Measurements from ENCODE around the gene CAPN2. TPM values are rescaled to one million over a fixed set of nuclear protein-coding genes. Genes with fewer than 3 reads are reported as not detected.

CAPN2 gene
- total RNA-seq, 2 donors from 2014 or later: 218 to 220 TPM

DNA sequence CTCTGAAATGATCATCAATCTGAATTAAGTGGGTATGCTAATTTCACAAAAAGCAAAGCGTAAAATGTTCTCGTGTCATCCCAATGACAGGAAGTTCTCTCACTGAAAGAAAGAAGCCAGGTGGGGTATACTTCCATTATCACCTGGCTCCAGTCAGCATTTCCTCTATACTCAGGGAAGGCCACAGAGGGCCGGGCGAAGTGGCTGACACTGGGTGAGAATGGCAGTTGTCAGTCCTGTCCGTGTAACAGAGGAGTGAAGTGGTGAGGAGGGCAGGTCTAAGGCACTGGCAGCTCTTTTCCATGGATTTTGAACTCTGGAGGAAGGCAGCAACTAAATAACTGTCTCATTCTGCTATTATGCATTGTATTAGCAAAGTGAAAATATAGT lies 60.4 kb downstream of the CAPN2 start:
- H3K9me3 ChIP-seq (ENCODE audit: control insufficient read depth, low read length, poor library complexity, severe bottlenecking): no peaks in the 10 kb centered on the region
- ATAC-seq (no peak), DNase-seq (no peak)
- H3K36me3 Mint-ChIP-seq (ENCODE audit: low read depth): peaks cover 14% of the 10 kb centered on the region
- H3K4me3 Mint-ChIP-seq: peak overlapping the region; percentile 5
- peak overlapping the region; percentile 82 for H3K27ac Mint-ChIP-seq
- no peaks in the 10 kb centered on the region for H3K27me3 Mint-ChIP-seq
- H3K4me1 Mint-ChIP-seq: peaks cover 31% of the 10 kb centered on the region

DNA sequence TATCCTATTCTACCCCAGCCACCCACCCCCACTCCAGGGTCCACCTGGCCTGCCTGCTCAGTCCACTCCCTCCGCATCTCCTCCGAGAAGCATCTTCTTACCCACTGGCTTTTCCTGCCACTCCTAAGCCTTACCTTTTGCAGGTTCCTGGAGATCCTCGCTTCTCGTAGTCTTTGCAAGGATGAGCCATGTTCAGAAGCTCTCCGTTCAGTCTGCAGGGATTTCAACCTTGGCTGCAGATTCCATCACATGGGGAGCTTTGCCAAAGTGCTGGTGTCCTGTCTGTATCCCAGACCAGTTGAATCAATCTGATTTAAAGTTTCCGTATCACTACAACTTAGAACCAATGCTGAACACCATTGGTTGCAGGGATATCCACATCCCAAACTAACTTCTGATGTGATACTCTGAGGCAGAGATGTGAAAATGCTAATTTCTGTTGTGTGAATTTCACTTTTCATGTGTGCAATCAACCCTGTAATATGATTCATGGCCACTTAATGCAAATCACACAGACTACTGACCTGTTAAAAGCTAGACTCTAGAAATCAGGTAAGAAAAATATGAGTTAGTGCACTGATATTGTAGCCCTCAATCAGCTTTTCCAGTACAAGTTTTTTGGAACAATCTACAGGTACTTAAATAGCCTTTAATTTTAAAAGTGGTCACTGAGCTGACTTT lies 61.9 kb downstream of the CAPN2 start:
- H3K27ac Mint-ChIP-seq: peak overlapping the region; percentile 57
- peaks cover 17% of the 10 kb centered on the region for H3K36me3 Mint-ChIP-seq (ENCODE audit: low read depth)
- H3K9me3 ChIP-seq (ENCODE audit: control insufficient read depth, low read length, poor library complexity, severe bottlenecking): no peaks in the 10 kb centered on the region
- H3K4me3 Mint-ChIP-seq: peak overlapping the region; percentile 73
- ATAC-seq (no peak), DNase-seq (no peak)
- peaks cover 31% of the 10 kb centered on the region for H3K4me1 Mint-ChIP-seq
- no peaks in the 10 kb centered on the region for H3K27me3 Mint-ChIP-seq

DNA sequence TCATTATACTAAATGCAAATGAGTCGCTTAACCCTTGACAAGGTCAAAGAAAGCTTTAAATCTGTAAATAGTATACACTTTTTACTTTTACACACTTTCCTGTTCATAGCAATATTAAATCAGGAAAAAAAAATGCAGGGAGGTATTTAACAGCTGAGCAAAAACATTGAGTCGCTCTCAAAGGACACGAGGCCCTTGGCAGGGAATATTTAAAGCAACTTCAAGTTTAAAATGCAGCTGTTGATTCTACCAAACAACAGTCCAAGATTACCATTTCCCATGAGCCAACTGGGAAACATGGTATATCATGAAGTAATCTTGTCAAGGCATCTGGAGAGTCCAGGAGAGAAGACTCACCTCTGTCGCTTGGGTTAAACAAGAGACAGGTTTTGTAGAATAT lies 62.7 kb downstream of the CAPN2 start:
- DNase-seq (no peak), ATAC-seq (no peak)
- H3K4me3 Mint-ChIP-seq: no peak overlapping the region
- H3K36me3 Mint-ChIP-seq (ENCODE audit: low read depth): peaks cover 17% of the 10 kb centered on the region
- H3K27me3 Mint-ChIP-seq: no peaks in the 10 kb centered on the region
- peak overlapping the region; percentile 57 for H3K27ac Mint-ChIP-seq
- H3K9me3 ChIP-seq (ENCODE audit: control insufficient read depth, low read length, poor library complexity, severe bottlenecking): no peaks in the 10 kb centered on the region
- H3K4me1 Mint-ChIP-seq: peaks cover 31% of the 10 kb centered on the region

DNA sequence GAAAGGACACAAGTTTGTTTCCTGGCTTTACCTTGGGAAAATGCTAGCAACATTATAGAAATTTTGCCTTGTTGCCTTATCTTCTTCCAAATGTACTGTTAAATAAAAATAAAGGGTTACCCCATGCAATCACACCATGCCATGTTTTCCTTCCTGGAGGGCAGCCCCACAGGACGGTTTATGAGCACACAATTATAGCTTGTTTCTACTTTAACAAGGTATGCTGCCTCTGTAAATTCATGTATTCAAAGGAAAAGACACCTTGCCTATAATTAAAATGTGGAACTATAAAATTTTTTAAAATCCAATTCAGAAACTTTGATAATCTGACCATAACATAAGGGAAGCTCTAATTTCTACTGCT lies 63.4 kb downstream of the CAPN2 start:
- no peak for DNase-seq
- H3K4me1 Mint-ChIP-seq: peaks cover 31% of the 10 kb centered on the region
- H3K27ac Mint-ChIP-seq: peak overlapping the region; percentile 91
- peak overlapping the region; percentile 76 for H3K4me3 Mint-ChIP-seq
- ATAC-seq: peak; percentile 4
- H3K36me3 Mint-ChIP-seq (ENCODE audit: low read depth): peaks cover 17% of the 10 kb centered on the region
- H3K27me3 Mint-ChIP-seq: no peaks in the 10 kb centered on the region
- H3K9me3 ChIP-seq (ENCODE audit: control insufficient read depth, low read length, poor library complexity, severe bottlenecking): no peaks in the 10 kb centered on the region

DNA sequence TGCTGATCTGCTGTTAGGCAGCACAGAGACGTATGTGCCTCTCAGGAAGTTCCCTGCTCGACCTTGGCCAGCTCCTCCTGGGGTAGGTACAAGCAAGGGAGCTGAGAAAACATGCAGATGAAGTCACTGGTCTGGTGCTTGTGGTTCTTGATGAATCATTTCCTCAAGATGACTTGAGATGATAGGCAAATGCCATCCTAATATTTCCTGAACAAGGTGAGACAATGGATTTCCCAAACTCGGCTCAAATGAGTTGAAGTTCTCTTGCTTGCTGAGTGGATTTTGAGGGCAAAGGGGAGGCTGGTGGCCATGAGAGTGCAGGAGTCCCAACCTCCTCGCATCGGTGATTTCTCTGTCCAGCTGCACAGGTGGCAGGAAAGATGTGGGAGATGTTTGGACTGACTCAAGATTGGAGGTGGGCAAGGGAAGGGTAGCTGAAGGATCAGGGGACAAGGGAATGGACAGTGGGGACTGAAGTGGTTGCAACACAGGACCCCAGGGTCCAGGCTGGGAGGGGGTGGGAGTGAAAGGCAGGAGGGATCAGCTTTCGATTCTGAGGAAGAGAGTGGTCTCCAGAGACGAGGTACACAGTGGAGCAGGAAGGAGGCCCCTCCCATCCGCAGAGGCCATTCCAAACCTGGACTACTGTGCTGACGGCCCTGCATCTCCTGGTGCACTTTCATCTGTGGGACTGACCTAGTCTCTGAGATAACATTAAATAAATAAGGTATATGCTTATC lies 63.9 kb downstream of the CAPN2 start:
- no peaks in the 10 kb centered on the region for H3K9me3 ChIP-seq (ENCODE audit: control insufficient read depth, low read length, poor library complexity, severe bottlenecking)
- Mint-ChIP-seq H3K27me3 (no peaks in the 10 kb centered on the region), H3K4me1 (peaks cover 30% of the 10 kb centered on the region), H3K36me3 (ENCODE audit: low read depth) (peaks cover 14% of the 10 kb centered on the region), H3K4me3 (peak overlapping the region; percentile 76), H3K27ac (peak overlapping the region; percentile 91)
- DNase-seq (peak in 1 of 3 donors; percentile 21), ATAC-seq (peak; percentile 78)

DNA sequence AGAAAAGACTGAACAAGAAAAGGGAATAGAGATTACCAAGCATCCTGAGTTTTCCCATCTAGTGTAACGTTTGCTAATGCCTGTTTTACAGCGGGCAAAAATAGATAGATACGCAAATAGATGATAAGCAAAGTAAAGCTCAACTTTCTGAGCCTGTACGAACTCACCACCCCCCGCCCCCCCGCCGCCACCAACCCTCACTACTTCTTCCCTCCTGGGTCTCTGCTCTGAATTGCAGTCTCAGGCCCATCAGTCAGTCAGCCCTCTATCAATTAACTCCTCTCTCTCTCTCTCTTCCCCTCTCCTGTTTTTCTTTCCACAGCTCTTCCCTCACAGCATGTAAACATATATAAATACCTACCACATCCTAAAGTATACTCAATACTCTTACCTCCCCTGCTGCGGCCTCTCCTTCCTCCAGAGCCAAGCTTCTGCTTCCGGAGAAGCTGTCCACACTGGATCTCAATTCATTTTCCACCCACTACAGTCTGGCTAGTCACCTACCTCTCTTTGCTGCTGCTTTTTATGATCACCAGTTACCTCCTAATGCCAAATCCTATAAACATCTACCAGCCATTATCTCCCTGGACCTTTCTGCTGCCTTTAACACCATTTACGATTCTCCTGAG lies 64.6 kb downstream of the CAPN2 start:
- no peaks in the 10 kb centered on the region for H3K27me3 Mint-ChIP-seq
- H3K9me3 ChIP-seq (ENCODE audit: control insufficient read depth, low read length, poor library complexity, severe bottlenecking): no peaks in the 10 kb centered on the region
- DNase-seq (no peak), ATAC-seq (no peak)
- peak overlapping the region; percentile 91 for H3K27ac Mint-ChIP-seq
- peaks cover 27% of the 10 kb centered on the region for H3K4me1 Mint-ChIP-seq
- H3K36me3 Mint-ChIP-seq (ENCODE audit: low read depth): peaks cover 12% of the 10 kb centered on the region
- H3K4me3 Mint-ChIP-seq: peak overlapping the region; percentile 74

DNA sequence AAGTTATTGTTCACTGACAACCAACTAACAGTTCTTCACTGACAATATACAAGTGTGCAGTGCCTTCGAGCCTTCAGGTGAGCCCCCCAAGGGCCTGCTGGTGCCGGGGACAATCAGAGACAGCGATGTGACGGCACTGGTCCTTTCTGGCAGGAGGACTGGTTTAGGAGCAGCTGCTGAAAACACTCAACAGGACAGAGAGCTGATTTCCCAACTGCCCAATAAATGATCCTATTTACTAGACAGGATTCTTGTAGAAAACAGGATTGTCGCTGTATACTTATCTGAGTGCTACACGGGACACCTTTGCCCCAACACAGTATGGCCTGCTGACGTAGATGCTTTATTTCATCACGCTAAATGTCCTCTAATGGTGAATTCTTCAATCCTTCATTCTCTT lies 68.0 kb downstream of the CAPN2 start:
- Mint-ChIP-seq H3K4me1 (peaks cover 24% of the 10 kb centered on the region), H3K27me3 (no peaks in the 10 kb centered on the region), H3K36me3 (ENCODE audit: low read depth) (peaks cover 15% of the 10 kb centered on the region), H3K27ac (peak overlapping the region; percentile 65), H3K4me3 (no peak overlapping the region)
- no peaks in the 10 kb centered on the region for H3K9me3 ChIP-seq (ENCODE audit: control insufficient read depth, low read length, poor library complexity, severe bottlenecking)
- ATAC-seq (no peak), DNase-seq (no peak)

DNA sequence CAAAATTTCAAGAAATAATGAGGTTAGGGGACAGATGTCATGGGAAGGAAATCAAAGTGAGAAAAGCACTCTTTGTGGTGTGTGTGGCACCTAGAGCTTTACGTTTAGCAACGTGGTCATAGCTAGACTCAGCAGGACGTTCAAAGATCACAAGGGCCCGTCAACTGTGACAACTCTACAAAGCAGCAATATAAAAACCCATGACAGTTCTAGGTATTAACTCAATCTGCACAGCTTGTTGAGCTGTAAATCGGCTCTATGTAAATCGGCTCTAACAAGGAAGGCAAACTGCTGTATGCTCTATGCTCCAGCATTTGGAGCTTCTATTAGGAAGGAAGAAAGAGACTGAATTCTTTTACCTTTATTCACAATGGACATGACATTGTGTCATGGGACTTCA lies 68.6 kb downstream of the CAPN2 start:
- Mint-ChIP-seq H3K27me3 (no peaks in the 10 kb centered on the region), H3K36me3 (ENCODE audit: low read depth) (peaks cover 15% of the 10 kb centered on the region), H3K27ac (peak overlapping the region; percentile 65)

DNA sequence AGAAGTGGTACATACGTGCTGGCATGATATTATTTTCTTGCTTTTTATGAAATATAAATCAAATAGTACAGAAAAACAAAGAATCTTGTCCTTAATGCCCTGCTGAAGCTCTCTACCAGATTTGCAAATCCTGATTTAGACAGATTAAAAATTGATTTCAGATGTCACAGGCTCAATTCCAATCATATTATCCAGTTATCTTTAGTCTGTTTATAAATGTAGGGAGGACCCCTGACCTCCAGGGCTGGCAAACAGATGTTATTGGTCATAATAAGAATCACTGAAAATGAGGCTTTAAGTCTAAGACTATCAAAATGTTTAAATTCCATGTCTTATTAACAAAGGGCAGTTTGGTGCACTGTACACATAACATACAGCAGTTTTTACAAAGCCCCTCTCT lies 71.3 kb downstream of the CAPN2 start:
- H3K9me3 ChIP-seq (ENCODE audit: control insufficient read depth, low read length, poor library complexity, severe bottlenecking): no peaks in the 10 kb centered on the region
- Mint-ChIP-seq H3K36me3 (ENCODE audit: low read depth) (peaks cover 8% of the 10 kb centered on the region), H3K4me3 (no peak overlapping the region), H3K27me3 (no peaks in the 10 kb centered on the region), H3K4me1 (peaks cover 8% of the 10 kb centered on the region), H3K27ac (peak overlapping the region; percentile 81)
- DNase-seq: no peak
- ATAC-seq: no peak

More for the DNA sequence above, 68.6 kb downstream of the CAPN2 start:
- DNase-seq (no peak), ATAC-seq (no peak)
- peaks cover 21% of the 10 kb centered on the region for H3K4me1 Mint-ChIP-seq
- H3K9me3 ChIP-seq (ENCODE audit: control insufficient read depth, low read length, poor library complexity, severe bottlenecking): no peaks in the 10 kb centered on the region
- H3K4me3 Mint-ChIP-seq: no peak overlapping the region

DNA sequence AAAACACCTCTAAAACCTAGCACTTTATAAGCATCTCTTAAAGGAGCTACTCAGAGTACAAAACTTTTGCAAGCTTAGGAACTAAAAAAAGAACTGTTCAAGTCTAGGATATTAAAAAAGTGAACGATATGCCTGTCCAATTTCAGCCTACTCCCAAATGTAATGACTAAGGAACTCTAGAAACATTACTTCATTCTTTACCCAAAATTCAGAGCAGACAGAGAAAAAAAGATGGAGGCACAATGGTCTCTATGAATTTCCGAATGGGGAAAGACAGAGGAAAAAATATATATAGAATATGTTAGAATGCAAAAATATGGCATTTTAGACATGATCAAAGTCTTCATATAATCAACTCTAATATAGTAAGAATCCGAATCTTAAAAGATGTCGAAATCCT lies 72.2 kb downstream of the CAPN2 start:
- peaks cover 8% of the 10 kb centered on the region for H3K4me1 Mint-ChIP-seq
- no peak for ATAC-seq
- peak overlapping the region; percentile 81 for H3K27ac Mint-ChIP-seq
- no peak for DNase-seq
- no peaks in the 10 kb centered on the region for H3K27me3 Mint-ChIP-seq
- no peak overlapping the region for H3K4me3 Mint-ChIP-seq
- H3K36me3 Mint-ChIP-seq (ENCODE audit: low read depth): peaks cover 5% of the 10 kb centered on the region
- no peaks in the 10 kb centered on the region for H3K9me3 ChIP-seq (ENCODE audit: control insufficient read depth, low read length, poor library complexity, severe bottlenecking)

DNA sequence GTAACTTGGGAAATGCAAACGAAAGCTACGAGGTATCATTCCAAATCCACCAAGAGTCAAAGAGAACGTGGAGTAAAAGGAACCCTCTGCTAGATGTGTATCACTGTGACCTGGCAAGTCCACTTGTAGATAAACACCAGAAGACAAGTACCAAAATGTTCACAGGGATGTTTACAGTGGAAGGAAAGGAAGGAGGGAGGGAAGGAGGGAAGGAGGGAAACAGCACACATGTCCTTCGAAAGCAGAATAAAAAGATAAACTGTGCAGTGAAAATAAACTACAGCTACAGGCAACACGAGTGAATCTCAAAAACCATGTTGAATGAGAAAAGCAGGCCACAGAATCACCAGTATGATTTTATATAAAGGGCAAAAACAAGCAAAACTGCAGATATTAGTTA lies 73.5 kb downstream of the CAPN2 start:
- ATAC-seq (no peak), DNase-seq (no peak)
- Mint-ChIP-seq H3K27me3 (no peaks in the 10 kb centered on the region), H3K27ac (peak overlapping the region; percentile 81), H3K4me3 (peak overlapping the region; percentile 63), H3K4me1 (peaks cover 8% of the 10 kb centered on the region), H3K36me3 (ENCODE audit: low read depth) (peaks cover 5% of the 10 kb centered on the region)
- no peaks in the 10 kb centered on the region for H3K9me3 ChIP-seq (ENCODE audit: control insufficient read depth, low read length, poor library complexity, severe bottlenecking)

DNA sequence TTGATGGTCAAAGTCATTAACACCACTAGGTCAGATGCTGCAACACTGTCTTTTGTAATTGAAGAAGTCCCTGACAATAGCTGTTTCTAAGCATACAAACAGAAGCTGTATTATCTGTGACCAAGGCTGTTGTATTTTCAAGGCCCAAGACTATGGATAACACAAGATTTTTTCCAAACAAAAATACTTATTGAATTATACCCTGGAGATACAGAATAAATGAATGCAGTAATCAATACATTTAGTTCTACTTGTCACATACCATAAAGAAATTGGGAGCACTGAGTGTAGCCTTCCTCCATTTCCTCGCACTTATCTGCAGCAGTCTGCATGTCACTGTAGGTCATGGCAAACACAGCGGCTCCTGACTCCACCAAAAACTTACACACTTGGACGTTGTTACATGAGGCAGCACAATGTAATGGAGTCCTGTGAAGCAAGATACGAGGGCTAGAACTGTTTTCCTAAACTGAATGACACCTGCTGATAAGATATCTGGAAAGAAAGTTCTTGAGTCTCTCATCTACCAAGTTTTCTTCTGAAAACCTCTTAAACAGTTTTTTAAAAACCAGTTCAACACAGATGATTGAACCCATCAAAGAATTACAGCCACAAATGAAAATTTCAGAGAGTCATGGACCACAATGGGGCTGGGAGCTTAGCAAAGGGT lies 76.5 kb downstream of the CAPN2 start:
- no peaks in the 10 kb centered on the region for H3K27me3 Mint-ChIP-seq
- H3K9me3 ChIP-seq (ENCODE audit: control insufficient read depth, low read length, poor library complexity, severe bottlenecking): no peaks in the 10 kb centered on the region
- ATAC-seq: no peak
- H3K4me1 Mint-ChIP-seq: peaks cover 4% of the 10 kb centered on the region
- H3K36me3 Mint-ChIP-seq (ENCODE audit: low read depth): peaks cover 5% of the 10 kb centered on the region
- peak overlapping the region; percentile 75 for H3K27ac Mint-ChIP-seq
- H3K4me3 Mint-ChIP-seq: no peak overlapping the region
- no peak for DNase-seq

DNA sequence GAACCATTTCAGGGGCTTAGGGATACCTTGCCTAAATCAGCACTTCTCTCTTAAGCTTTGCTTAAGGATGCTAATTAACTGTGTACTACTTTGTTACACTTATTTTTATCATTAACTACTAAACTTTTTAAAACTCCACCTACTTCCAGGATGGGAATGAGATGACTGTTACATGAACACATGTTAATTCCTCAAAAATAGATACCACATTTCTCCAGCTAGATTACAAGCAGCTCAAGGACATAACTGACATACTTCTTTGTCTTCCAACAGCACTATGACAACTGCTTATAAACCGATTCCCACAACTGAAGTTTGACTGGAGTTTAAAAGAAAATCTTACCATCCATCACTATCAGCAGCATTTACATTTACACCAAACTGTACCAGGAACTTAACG lies 79.7 kb downstream of the CAPN2 start:
- Mint-ChIP-seq H3K36me3 (ENCODE audit: low read depth) (peaks cover 5% of the 10 kb centered on the region), H3K4me3 (no peak overlapping the region), H3K27ac (no peak overlapping the region), H3K4me1 (peaks cover 3% of the 10 kb centered on the region), H3K27me3 (no peaks in the 10 kb centered on the region)
- no peak for ATAC-seq
- H3K9me3 ChIP-seq (ENCODE audit: control insufficient read depth, low read length, poor library complexity, severe bottlenecking): no peaks in the 10 kb centered on the region
- DNase-seq: no peak
